NAMALWA (cell line): Measurements from ENCODE around the gene OSBP2.

Experiments
- DNase-seq: peaks from one replicate; pipeline ENCODE4 v3.0.0-alpha.2; 2015; ENCODE audit warnings: low spot score

Gene OSBP2

GRCh38 chr22:30868663-30869385 lies 174.2 kb downstream of the OSBP2 start:
- DNase-seq: no peak

GRCh38 chr22:30869667-30870395 lies 175.2 kb downstream of the OSBP2 start:
- DNase-seq: no peak

GRCh38 chr22:30870451-30871345 lies 176.0 kb downstream of the OSBP2 start:
- DNase-seq: no peak

- DNase-seq: no peak
Measured at GRCh38 chr22:30871391-30872284, 177.0 kb downstream of the OSBP2 start.

GRCh38 chr22:30872285-30873041 lies 177.8 kb downstream of the OSBP2 start:
- no peak for DNase-seq

GRCh38 chr22:30873086-30873650 lies 178.5 kb downstream of the OSBP2 start:
- DNase-seq: no peak

GRCh38 chr22:30873661-30874060 lies 179.0 kb downstream of the OSBP2 start:
- no peak for DNase-seq

GRCh38 chr22:30874431-30875370 lies 180.0 kb downstream of the OSBP2 start:
- DNase-seq: no peak

- DNase-seq: no peak
Measured at GRCh38 chr22:30875481-30876215, 181.0 kb downstream of the OSBP2 start.

GRCh38 chr22:30876221-30876751 lies 181.6 kb downstream of the OSBP2 start:
- no peak for DNase-seq

GRCh38 chr22:30876915-30877553 lies 182.4 kb downstream of the OSBP2 start:
- DNase-seq: no peak

- DNase-seq: no peak
Measured at GRCh38 chr22:30877662-30878515, 183.2 kb downstream of the OSBP2 start.

- DNase-seq: no peak
Measured at GRCh38 chr22:30878516-30879414, 184.1 kb downstream of the OSBP2 start.

- DNase-seq: no peak
Measured at GRCh38 chr22:30879415-30879797, 184.7 kb downstream of the OSBP2 start.

- DNase-seq: no peak
Measured at GRCh38 chr22:30880181-30880601, 185.5 kb downstream of the OSBP2 start.

GRCh38 chr22:30880847-30881246 lies 186.2 kb downstream of the OSBP2 start:
- no peak for DNase-seq
